Subcutaneous abdominal adipose tissue (tissue), 5 donors: ENCODE results near the gene TP73.

Experiments
- H3K27ac ChIP-seq: one replicate; pipeline ENCODE4 v1.7.0; 2013; ENCODE audit warnings: low read depth, mild to moderate bottlenecking, inconsistent platforms, low read length, moderate library complexity
- H3K27me3 ChIP-seq, 5 donors: one replicate each; pipeline ENCODE4 v1.7.0; 2013; ENCODE audit warnings: low read length in 5 of 5, inconsistent platforms in 1 of 5; ENCODE audit not compliant: control insufficient read depth in 5 of 5, insufficient read depth in 4 of 5
- H3K36me3 ChIP-seq, 5 donors: one replicate each; pipeline ENCODE4 v1.7.0; 2013; ENCODE audit warnings: low read length in 5 of 5; ENCODE audit not compliant: control insufficient read depth in 5 of 5, insufficient read depth in 5 of 5
- H3K4me1 ChIP-seq, 5 donors: one replicate each; pipeline ENCODE4 v1.7.0; 2013; ENCODE audit warnings: low read length in 5 of 5, mild to moderate bottlenecking in 3 of 5, moderate library complexity in 1 of 5; ENCODE audit not compliant: control insufficient read depth in 5 of 5, insufficient read depth in 5 of 5
- H3K4me3 ChIP-seq, 5 donors: one replicate each; pipeline ENCODE4 v1.7.0; 2013; ENCODE audit warnings: low read length in 5 of 5, low read depth in 1 of 5
- H3K9ac ChIP-seq, 5 donors: one replicate each; pipeline ENCODE4 v1.7.0; 2013; ENCODE audit warnings: low read length in 5 of 5, mild to moderate bottlenecking in 4 of 5, moderate library complexity in 3 of 5
- H3K9me3 ChIP-seq, 5 donors: one replicate each; pipeline ENCODE4 v1.7.0; 2013; ENCODE audit warnings: low read length in 5 of 5; ENCODE audit not compliant: control insufficient read depth in 5 of 5
- donor health status: healthy.
- donor health status: healthy.
- donor health status: healthy.
- donor health status: healthy.
- donor health status: healthy.

The TP73 gene

GRCh38 chr1:3609016-3609768, 43.1 kb upstream of the TP73 start:
- Histone ChIP-seq H3K27me3 (peaks cover 54 to 72% (median 70%) of the 10 kb centered on the region in 5 donors), H3K4me3 (no peak overlapping the region), H3K9me3 (no peaks in the 10 kb centered on the region), H3K36me3 (no peaks in the 10 kb centered on the region), H3K4me1 (peaks cover 0 to 27% (median 18%) of the 10 kb centered on the region in 5 donors), H3K27ac (no peak overlapping the region), H3K9ac (no peak overlapping the region)

- H3K4me3 ChIP-seq, result peak overlapping the region in 1 of 5 donors; percentile 51
- H3K9ac ChIP-seq, result no peak overlapping the region
- H3K9me3 ChIP-seq, result no peaks in the 10 kb centered on the region
- H3K4me1 ChIP-seq, result peaks cover 0 to 27% (median 18%) of the 10 kb centered on the region in 5 donors
- H3K27ac ChIP-seq, result no peak overlapping the region
- peaks cover 53 to 71% (median 63%) of the 10 kb centered on the region in 5 donors for H3K27me3 ChIP-seq
- no peaks in the 10 kb centered on the region for H3K36me3 ChIP-seq
Observed at GRCh38 chr1:3609769-3610526, 42.4 kb upstream of the TP73 start.

- Histone ChIP-seq H3K9me3 (no peaks in the 10 kb centered on the region), H3K4me3 (peak overlapping the region in 3 of 5 donors; percentile 4 to 51 (median 18)), H3K27me3 (peaks cover 51 to 77% (median 61%) of the 10 kb centered on the region in 5 donors), H3K4me1 (peaks cover 0 to 27% (median 18%) of the 10 kb centered on the region in 5 donors), H3K27ac (no peak overlapping the region), H3K36me3 (no peaks in the 10 kb centered on the region), H3K9ac (no peak overlapping the region)
Observed at GRCh38 chr1:3610527-3611169, 41.7 kb upstream of the TP73 start.

GRCh38 chr1:3611170-3612019, 40.9 kb upstream of the TP73 start, which contains the start of gene MEGF6:
MEGF6 (minus strand) TSS chr1:3611508; CDS start chr1:3611268, 240 bp downstream.
- H3K36me3 ChIP-seq, result no peaks in the 10 kb centered on the region
- peaks cover 48 to 77% (median 56%) of the 10 kb centered on the region in 5 donors for H3K27me3 ChIP-seq
- peak within 1 kb of the TSS in 3 of 5 donors; percentile 4 to 52 (median 18) for H3K4me3 ChIP-seq
- no peak within 1 kb of the TSS for H3K27ac ChIP-seq
- no peak within 1 kb of the TSS for H3K9ac ChIP-seq
- no peaks in the 10 kb centered on the region for H3K9me3 ChIP-seq
- peaks cover 0 to 27% (median 18%) of the 10 kb centered on the region in 5 donors for H3K4me1 ChIP-seq

- Histone ChIP-seq H3K27me3 (peaks cover 42 to 71% (median 52%) of the 10 kb centered on the region in 5 donors), H3K36me3 (no peaks in the 10 kb centered on the region), H3K4me3 (peak overlapping the region in 1 of 5 donors; percentile 52)
Observed at GRCh38 chr1:3612123-3612522, 40.2 kb upstream of the TP73 start.

GRCh38 chr1:3614755-3615742, 37.3 kb upstream of the TP73 start:
- Histone ChIP-seq H3K9ac (no peak overlapping the region), H3K4me3 (no peak overlapping the region), H3K36me3 (no peaks in the 10 kb centered on the region), H3K27me3 (peaks cover 22 to 50% (median 40%) of the 10 kb centered on the region in 5 donors), H3K4me1 (peaks cover 3 to 26% (median 17%) of the 10 kb centered on the region in 5 donors), H3K27ac (no peak overlapping the region), H3K9me3 (no peaks in the 10 kb centered on the region)

More at GRCh38 chr1:3612123-3612522, 40.2 kb upstream of the TP73 start:
- Histone ChIP-seq H3K4me1 (peaks cover 0 to 27% (median 18%) of the 10 kb centered on the region in 5 donors), H3K9me3 (no peaks in the 10 kb centered on the region), H3K27ac (no peak overlapping the region), H3K9ac (no peak overlapping the region)

- H3K4me3 ChIP-seq, result no peak overlapping the region
- peaks cover 15 to 43% (median 32%) of the 10 kb centered on the region in 5 donors for H3K27me3 ChIP-seq
Observed at GRCh38 chr1:3616861-3617260, 35.5 kb upstream of the TP73 start.

GRCh38 chr1:3617806-3618345, 34.4 kb upstream of the TP73 start:
- H3K27ac ChIP-seq, result no peak overlapping the region
- no peak overlapping the region for H3K9ac ChIP-seq
- H3K36me3 ChIP-seq, result no peaks in the 10 kb centered on the region
- H3K9me3 ChIP-seq, result no peaks in the 10 kb centered on the region
- H3K27me3 ChIP-seq, result peaks cover 5 to 33% (median 22%) of the 10 kb centered on the region in 5 donors
- H3K4me3 ChIP-seq, result no peak overlapping the region
- H3K4me1 ChIP-seq, result peaks cover 3 to 18% (median 9%) of the 10 kb centered on the region in 5 donors

More at GRCh38 chr1:3616861-3617260, 35.5 kb upstream of the TP73 start:
- H3K9ac ChIP-seq, result no peak overlapping the region
- peaks cover 3 to 14% (median 5%) of the 10 kb centered on the region in 5 donors for H3K4me1 ChIP-seq
- no peak overlapping the region for H3K27ac ChIP-seq
- no peaks in the 10 kb centered on the region for H3K36me3 ChIP-seq
- H3K9me3 ChIP-seq, result no peaks in the 10 kb centered on the region
